Stimulated activated CD8-positive, alpha-beta memory T cell treated with anti-CD3 and anti-CD28 coated beads, Interleukin-15, amount 100 ng/mL, for 24 hours (primary cell): ENCODE measurements around the gene CBX7.

Experiments
- DNase-seq: peaks from one replicate; pipeline ENCODE4 v3.0.0-alpha.2; 2020; ENCODE audit warnings: low read depth

Gene CBX7

GRCh38 chr22:39147335-39148025 is 5.0 kb downstream of the CBX7 start:
- no peak for DNase-seq

- DNase-seq, result no peak
Observed at GRCh38 chr22:39146256-39147101, 6.0 kb downstream of the CBX7 start.

- no peak for DNase-seq
Observed at GRCh38 chr22:39144101-39144767, 8.2 kb downstream of the CBX7 start.

- DNase-seq, result no peak
Observed at GRCh38 chr22:39142088-39142680, 10.3 kb downstream of the CBX7 start.

- no peak for DNase-seq
Observed at GRCh38 chr22:39139933-39140332, 12.5 kb downstream of the CBX7 start.

GRCh38 chr22:39138357-39138997 is 14.0 kb downstream of the CBX7 start:
- DNase-seq, result no peak

- no peak for DNase-seq
Observed at GRCh38 chr22:39136317-39136716, 16.2 kb downstream of the CBX7 start.

- no peak for DNase-seq
Observed at GRCh38 chr22:39135092-39135896, 17.2 kb downstream of the CBX7 start.

GRCh38 chr22:39134366-39135091 is 18.0 kb downstream of the CBX7 start:
- DNase-seq, result no peak

GRCh38 chr22:39133871-39134270 is 18.6 kb downstream of the CBX7 start:
- no peak for DNase-seq

- DNase-seq, result no peak
Observed at GRCh38 chr22:39132871-39133524, 19.5 kb downstream of the CBX7 start.

- no peak for DNase-seq
Observed at GRCh38 chr22:39132281-39132680, 20.2 kb downstream of the CBX7 start.

- DNase-seq, result no peak
Observed at GRCh38 chr22:39130892-39131855, 21.3 kb downstream of the CBX7 start.

GRCh38 chr22:39130152-39130704 is 22.3 kb downstream of the CBX7 start:
- DNase-seq, result no peak

- no peak for DNase-seq
Observed at GRCh38 chr22:39129746-39130145, 22.7 kb downstream of the CBX7 start.

GRCh38 chr22:39129081-39129480 is 23.4 kb downstream of the CBX7 start:
- no peak for DNase-seq

- DNase-seq, result no peak
Observed at GRCh38 chr22:39128508-39128907, 24.0 kb downstream of the CBX7 start.

- no peak for DNase-seq
Observed at GRCh38 chr22:39125622-39126021, 26.9 kb downstream of the CBX7 start.
